DND-41 (cell line): ENCODE measurements around the gene PTGR1.

ENCODE experiments used
- ATAC-seq: fragments of 200-7000 bp; cut with Tn5 transposase; 3 replicates; pipeline ENCODE4 v1.9.1; 2021; ENCODE audit warnings: low read depth; ENCODE audit not compliant: insufficient read depth
- DNase-seq: peaks from one replicate; pipeline ENCODE4 v3.0.0-alpha.2; 2020
- H2AFZ ChIP-seq: 2 replicates; pipeline ENCODE4 v1.6.0; 2012; ENCODE audit warnings: low read depth, low read length
- H3K27ac ChIP-seq: 2 replicates; pipeline ENCODE4 v1.5.1; 2012; ENCODE audit warnings: low read length, inconsistent platforms
- H3K27me3 ChIP-seq: fragments of 200-600 bp; sonication (generic); 2 replicates; pipeline ENCODE4 v1.6.0; 2012; ENCODE audit warnings: low read length, mild to moderate bottlenecking, inconsistent platforms; ENCODE audit not compliant: insufficient read depth, poor library complexity
- H3K36me3 ChIP-seq: 2 replicates; pipeline ENCODE4 v1.5.1; 2012; ENCODE audit warnings: low read length, inconsistent platforms; ENCODE audit not compliant: insufficient read depth
- H3K4me1 ChIP-seq: 2 replicates; pipeline ENCODE4 v1.5.1; 2012; ENCODE audit warnings: mild to moderate bottlenecking, low read length; ENCODE audit not compliant: insufficient read depth
- H3K4me2 ChIP-seq: 2 replicates; pipeline ENCODE4 v1.6.0; 2012; ENCODE audit warnings: mild to moderate bottlenecking, moderate library complexity, low read length, inconsistent platforms; ENCODE audit not compliant: insufficient read depth
- H3K4me3 ChIP-seq, 2 experiments: fragments of 200-600 bp in 1 of 2; shearing (Covaris generic) in 1 of 2; 2 replicates each; pipeline ENCODE4 v1.5.1; 2012 to 2016; ENCODE audit warnings: inconsistent platforms in 2 of 2, low read length in 2 of 2, mild to moderate bottlenecking in 2 of 2, low read depth in 1 of 2, moderate library complexity in 1 of 2
- H3K79me2 ChIP-seq: 2 replicates; pipeline ENCODE4 v1.6.0; 2012; ENCODE audit warnings: low read length, inconsistent platforms; ENCODE audit not compliant: insufficient read depth
- H3K9ac ChIP-seq: 2 replicates; pipeline ENCODE4 v1.6.0; 2012; ENCODE audit warnings: low read depth, mild to moderate bottlenecking, inconsistent platforms, low read length, moderate library complexity
- H3K9me3 ChIP-seq: 2 replicates; pipeline ENCODE4 v1.5.1; 2012; ENCODE audit warnings: low read length, moderate library complexity, mild to moderate bottlenecking, inconsistent platforms; ENCODE audit not compliant: insufficient read depth, severe bottlenecking
- H4K20me1 ChIP-seq: 2 replicates; pipeline ENCODE4 v1.6.0; 2012; ENCODE audit warnings: low read length; ENCODE audit not compliant: insufficient read depth
- EZH2 ChIP-seq: IDR thresholded peaks from 3 replicates; pipeline ENCODE4 v1.6.1; 2012; ENCODE audit warnings: borderline replicate concordance, low read depth, mild to moderate bottlenecking, moderate library complexity, low read length, inconsistent platforms; ENCODE audit not compliant: severe bottlenecking
- TF ChIP-seq, protein P1 (sequence below): IDR thresholded peaks from 2 replicates; pipeline ENCODE4 v1.5.1; 2012; ENCODE audit warnings: borderline replicate concordance, low read length, moderate library complexity, mild to moderate bottlenecking; ENCODE audit not compliant: poor library complexity, severe bottlenecking; ENCODE audit errors: extremely low read depth

Gene PTGR1

GRCh38 chr9:111632695-111633388, 33.4 kb upstream of the PTGR1 start:
- H4K20me1 ChIP-seq, result peaks cover 30% of the 10 kb centered on the region; the same call in 1 of the 2 replicates
- ATAC-seq, result no peak
- DNase-seq, result no peak
- H3K27me3 ChIP-seq, result no peaks in the 10 kb centered on the region
- H3K9ac ChIP-seq, result peak overlapping the region; percentile 79
- H3K36me3 ChIP-seq, result no peaks in the 10 kb centered on the region; the same call in 1 of the 2 replicates
- no peak overlapping the region for H2AFZ ChIP-seq
- TF ChIP-seq, protein P1, sequence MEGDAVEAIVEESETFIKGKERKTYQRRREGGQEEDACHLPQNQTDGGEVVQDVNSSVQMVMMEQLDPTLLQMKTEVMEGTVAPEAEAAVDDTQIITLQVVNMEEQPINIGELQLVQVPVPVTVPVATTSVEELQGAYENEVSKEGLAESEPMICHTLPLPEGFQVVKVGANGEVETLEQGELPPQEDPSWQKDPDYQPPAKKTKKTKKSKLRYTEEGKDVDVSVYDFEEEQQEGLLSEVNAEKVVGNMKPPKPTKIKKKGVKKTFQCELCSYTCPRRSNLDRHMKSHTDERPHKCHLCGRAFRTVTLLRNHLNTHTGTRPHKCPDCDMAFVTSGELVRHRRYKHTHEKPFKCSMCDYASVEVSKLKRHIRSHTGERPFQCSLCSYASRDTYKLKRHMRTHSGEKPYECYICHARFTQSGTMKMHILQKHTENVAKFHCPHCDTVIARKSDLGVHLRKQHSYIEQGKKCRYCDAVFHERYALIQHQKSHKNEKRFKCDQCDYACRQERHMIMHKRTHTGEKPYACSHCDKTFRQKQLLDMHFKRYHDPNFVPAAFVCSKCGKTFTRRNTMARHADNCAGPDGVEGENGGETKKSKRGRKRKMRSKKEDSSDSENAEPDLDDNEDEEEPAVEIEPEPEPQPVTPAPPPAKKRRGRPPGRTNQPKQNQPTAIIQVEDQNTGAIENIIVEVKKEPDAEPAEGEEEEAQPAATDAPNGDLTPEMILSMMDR, result no peak
- TF ChIP-seq EZH2, result no peak
- H3K9me3 ChIP-seq, result no peaks in the 10 kb centered on the region
- H3K27ac ChIP-seq, result no peak overlapping the region
- peak overlapping the region; percentile 92 for H3K4me2 ChIP-seq
- peaks cover 64% of the 10 kb centered on the region for H3K79me2 ChIP-seq
- peaks cover 41% of the 10 kb centered on the region for H3K4me1 ChIP-seq
- H3K4me3 ChIP-seq, result peak overlapping the region in 1 of 2 experiments; percentile 86; a peak in 3 of 4 replicates

DNA sequence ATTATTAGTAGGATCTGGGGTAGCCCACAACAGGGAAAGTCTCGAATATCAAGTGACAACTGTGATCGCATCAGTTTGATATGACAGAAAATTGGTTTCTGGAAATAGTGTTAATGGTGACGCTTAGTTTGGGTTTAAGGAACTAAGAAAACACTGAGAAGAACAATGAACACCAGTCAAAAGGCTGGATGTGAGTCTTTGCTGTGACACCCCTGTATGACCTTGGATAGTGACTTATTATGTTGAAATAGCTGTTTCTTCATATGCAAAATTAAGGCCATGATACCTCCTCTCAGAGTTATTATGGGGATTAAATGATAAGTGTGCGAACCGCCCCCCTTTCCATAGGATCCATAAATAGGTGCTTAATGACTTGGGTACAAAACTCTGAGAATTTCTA, 32.6 kb upstream of the PTGR1 start:
- H3K36me3 ChIP-seq, result no peaks in the 10 kb centered on the region; the same call in 1 of the 2 replicates
- H4K20me1 ChIP-seq, result peaks cover 28% of the 10 kb centered on the region; the same call in 1 of the 2 replicates
- H3K27me3 ChIP-seq, result no peaks in the 10 kb centered on the region
- H3K4me3 ChIP-seq, result peak overlapping the region; percentile 62 to 86
- H3K79me2 ChIP-seq, result peaks cover 56% of the 10 kb centered on the region
- H3K9ac ChIP-seq, result peak overlapping the region; percentile 79
- ATAC-seq (no peak), DNase-seq (no peak)
- H3K27ac ChIP-seq, result peak overlapping the region; percentile 58
- H3K9me3 ChIP-seq, result no peaks in the 10 kb centered on the region
- H3K4me1 ChIP-seq, result peaks cover 41% of the 10 kb centered on the region
- peak overlapping the region; percentile 77 for H2AFZ ChIP-seq
- TF ChIP-seq, protein P1, result no peak
- no peak for TF ChIP-seq EZH2
- peak overlapping the region; percentile 92 for H3K4me2 ChIP-seq

DNA sequence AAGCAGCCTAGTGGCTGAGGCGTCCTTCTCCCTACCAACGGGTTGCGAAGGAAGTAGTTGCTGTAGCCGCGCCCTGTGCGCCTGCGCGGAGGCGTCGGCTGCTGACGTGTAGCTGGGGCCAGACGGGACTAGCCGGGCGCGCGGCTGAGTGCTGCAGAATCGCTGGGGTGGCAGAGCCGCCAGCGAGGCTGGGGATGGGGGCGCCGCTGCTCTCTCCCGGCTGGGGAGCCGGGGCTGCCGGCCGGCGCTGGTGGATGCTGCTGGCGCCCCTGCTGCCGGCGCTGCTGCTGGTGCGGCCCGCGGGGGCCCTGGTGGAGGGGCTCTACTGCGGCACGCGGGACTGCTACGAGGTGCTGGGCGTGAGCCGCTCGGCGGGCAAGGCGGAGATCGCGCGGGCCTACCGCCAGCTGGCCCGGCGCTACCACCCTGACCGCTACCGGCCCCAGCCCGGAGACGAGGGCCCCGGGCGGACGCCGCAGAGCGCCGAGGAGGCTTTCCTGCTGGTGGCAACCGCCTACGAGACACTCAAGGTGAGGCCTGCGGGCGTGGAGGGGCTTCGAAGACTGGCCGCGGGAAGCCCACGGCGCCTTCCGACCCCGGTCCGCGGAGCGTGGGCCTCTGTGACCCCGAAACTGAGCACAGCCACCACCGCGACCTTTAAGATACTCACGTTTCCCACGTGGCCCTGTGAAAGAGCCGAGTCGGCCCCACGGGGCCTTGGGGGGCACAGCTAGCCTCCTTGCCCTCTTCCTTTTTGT, 31.9 kb upstream of the PTGR1 start, which contains the start of gene DNAJC25:
Gene DNAJC25 (plus strand): TSS at position 121 of the 758 bp plus-strand sequence. CDS start 74 bp downstream, at position 195.
- ATAC-seq (peak; percentile 97), DNase-seq (peak; percentile 96)
- H3K4me3 ChIP-seq, result peak within 1 kb of the TSS; percentile 62 to 86
- H3K9ac ChIP-seq, result peak within 1 kb of the TSS; percentile 79
- peaks cover 22% of the 10 kb centered on the region; the same call in 1 of the 2 replicates for H4K20me1 ChIP-seq
- H3K9me3 ChIP-seq, result no peaks in the 10 kb centered on the region
- peaks cover 41% of the 10 kb centered on the region for H3K4me1 ChIP-seq
- H3K79me2 ChIP-seq, result peaks cover 50% of the 10 kb centered on the region
- peak within 1 kb of the TSS; percentile 92 for H3K4me2 ChIP-seq
- TF ChIP-seq, protein P1, result no peak
- TF ChIP-seq EZH2, result no peak
- H3K36me3 ChIP-seq, result no peaks in the 10 kb centered on the region; the same call in 1 of the 2 replicates
- H3K27ac ChIP-seq, result peak within 1 kb of the TSS; percentile 62
- H2AFZ ChIP-seq, result peak within 1 kb of the TSS; percentile 82
- H3K27me3 ChIP-seq, result no peaks in the 10 kb centered on the region
